ENCODE measurements around the gene GID4. TPM values are rescaled to one million over a fixed set of nuclear protein-coding genes. Genes with fewer than 3 reads are reported as not detected.

GID4 gene
- total RNA-seq, 1 experiment from 2014 or later = 6.0 TPM

GRCh38 chr17:18043491-18043890 lies 4.3 kb downstream of the GID4 start:
- no peak for DNase-seq (ENCODE audit: low spot score)

GRCh38 chr17:18044609-18045008 lies 5.4 kb downstream of the GID4 start:
- DNase-seq (ENCODE audit: low spot score) = no peak

- no peak for DNase-seq (ENCODE audit: low spot score)
Observed at GRCh38 chr17:18045691-18046350, 6.6 kb downstream of the GID4 start.

GRCh38 chr17:18055597-18055996 lies 16.4 kb downstream of the GID4 start:
- DNase-seq (ENCODE audit: low spot score) = no peak

GRCh38 chr17:18056214-18056613 lies 17.0 kb downstream of the GID4 start:
- no peak for DNase-seq (ENCODE audit: low spot score)

GRCh38 chr17:18059283-18059682 lies 20.1 kb downstream of the GID4 start:
- DNase-seq (ENCODE audit: low spot score) = no peak

GRCh38 chr17:18064053-18064452 lies 24.8 kb downstream of the GID4 start:
- no peak for DNase-seq (ENCODE audit: low spot score)

- no peak for DNase-seq (ENCODE audit: low spot score)
Observed at GRCh38 chr17:18065546-18065945, 26.3 kb downstream of the GID4 start.

- no peak for DNase-seq (ENCODE audit: low spot score)
Observed at GRCh38 chr17:18066866-18067265, 27.7 kb downstream of the GID4 start.

- no peak for DNase-seq (ENCODE audit: low spot score)
Observed at GRCh38 chr17:18069101-18069500, 29.9 kb downstream of the GID4 start.

- no peak for DNase-seq (ENCODE audit: low spot score)
Observed at GRCh38 chr17:18070861-18071340, 31.7 kb downstream of the GID4 start.

GRCh38 chr17:18071751-18072150 lies 32.5 kb downstream of the GID4 start:
- DNase-seq (ENCODE audit: low spot score) = no peak

GRCh38 chr17:18074566-18075272 lies 35.5 kb downstream of the GID4 start:
- no peak for DNase-seq (ENCODE audit: low spot score)

GRCh38 chr17:18076936-18077335 lies 37.7 kb downstream of the GID4 start:
- no peak for DNase-seq (ENCODE audit: low spot score)

- no peak for DNase-seq (ENCODE audit: low spot score)
Observed at GRCh38 chr17:18079543-18079942, 40.3 kb downstream of the GID4 start.

GRCh38 chr17:18084256-18084655 lies 45.0 kb downstream of the GID4 start:
- no peak for DNase-seq (ENCODE audit: low spot score)

GRCh38 chr17:18087610-18088491 lies 48.6 kb downstream of the GID4 start, which contains the start of gene DRG2:
TSS of gene DRG2 (plus strand) at chr17:18087948. CDS start at chr17:18088024, 76 bp downstream.
- DNase-seq (ENCODE audit: low spot score) = peak; percentile 80

GRCh38 chr17:18089613-18090012 lies 50.4 kb downstream of the GID4 start:
- no peak for DNase-seq (ENCODE audit: low spot score)

GRCh38 chr17:18093616-18094408 lies 54.6 kb downstream of the GID4 start:
- peak; percentile 68 for DNase-seq (ENCODE audit: low spot score)

GRCh38 chr17:18094409-18094807 lies 55.2 kb downstream of the GID4 start:
- DNase-seq (ENCODE audit: low spot score) = no peak

GRCh38 chr17:18099516-18099915 lies 60.3 kb downstream of the GID4 start:
- no peak for DNase-seq (ENCODE audit: low spot score)
